Uterus (tissue), 4 donors: ENCODE data around the gene ARFGEF3. TPM values are rescaled to one million over a fixed set of nuclear protein-coding genes. Genes with fewer than 3 reads are reported as not detected.

Experiments used
- DNase-seq, 2 donors: peaks; one replicate each; pipeline ENCODE4 v3.0.0-alpha.2; 2019 to 2020
- H3K27ac ChIP-seq, 2 donors: fragments of 200-600 bp; sonication (generic); 1 replicate in 1 of 2; 2 replicates in 1 of 2; pipeline ENCODE4 v1.5.1; 2016 to 2018
- H3K27me3 ChIP-seq, 2 donors: fragments of 200-600 bp; sonication (generic); one replicate each; pipeline ENCODE4 v1.5.1; 2018 to 2019; ENCODE audit warnings: control low read depth in 1 of 2
- H3K36me3 ChIP-seq, 2 donors: fragments of 200-600 bp; sonication (generic); one replicate each; pipeline ENCODE4 v1.5.1; 2019; ENCODE audit warnings: control low read depth in 1 of 2
- H3K4me1 ChIP-seq, 2 donors: fragments of 200-600 bp; sonication (generic); one replicate each; pipeline ENCODE4 v1.5.1; 2018 to 2019; ENCODE audit warnings: control low read depth in 1 of 2
- H3K4me3 ChIP-seq, 2 donors: fragments of 200-600 bp; sonication (generic); 1 replicate in 1 of 2; 2 replicates in 1 of 2; pipeline ENCODE4 v1.5.1; 2018 to 2019; ENCODE audit warnings: mild to moderate bottlenecking in 1 of 2
- H3K9me3 ChIP-seq, 2 donors: fragments of 200-600 bp; sonication (generic); one replicate each; pipeline ENCODE4 v1.5.1; 2019; ENCODE audit warnings: control low read depth in 1 of 2
- CTCF ChIP-seq, 4 experiments: fragments of 200-600 bp in 2 of 4; fragments of 450-650 bp in 2 of 4; sonication (generic) in 2 of 4; IDR thresholded peaks; one replicate each; pipeline ENCODE4 v1.5.1; 2016 to 2019; ENCODE audit warnings: antibody characterized with exemption in 4 of 4, mild to moderate bottlenecking in 2 of 4, moderate library complexity in 1 of 4
- POLR2A ChIP-seq, 2 donors: fragments of 450-650 bp; IDR thresholded peaks; one replicate each; pipeline ENCODE4 v1.6.1; 2016; ENCODE audit warnings: antibody characterized with exemption in 2 of 2, mild to moderate bottlenecking in 1 of 2, moderate library complexity in 1 of 2
- intact Hi-C: fragments of 100-400 bp; cut with DNase I; formaldehyde crosslinking; loops from one replicate; pipeline ENCODE4 v1.15.1; 2023; ENCODE audit warnings: low total_unique reads
- total RNA-seq, 4 donors: library from RNA; depleted of rRNA in 3 of 4; stranded (reverse); fragments of >200 nt in 3 of 4; gene quantifications; one replicate each; pipeline versions ENCODE4 v1.1.0 to v1.2.4, GENCODE V29; 2014 to 2023
- donor health status: DM: yes; HTN: yes; CAD: no.

ARFGEF3 gene
- total RNA-seq, 4 donors from 2014 or later = 0.88 to 5.8 (median 2.4) TPM

GRCh38 chr6:138219398-138219797 is 57.7 kb downstream of the ARFGEF3 start:
- H3K27ac ChIP-seq = no peak overlapping the region
- DNase-seq = no peak
- TF ChIP-seq CTCF (IDR thresholded peaks at IDR 0.05) = no peak
- TF ChIP-seq POLR2A (IDR thresholded peaks at IDR 0.05) = no peak
- H3K4me1 ChIP-seq = no peaks in the 10 kb centered on the region
- no peak overlapping the region for H3K4me3 ChIP-seq
- no peaks in the 10 kb centered on the region for H3K9me3 ChIP-seq
- no peaks in the 10 kb centered on the region for H3K36me3 ChIP-seq
- H3K27me3 ChIP-seq = no peaks in the 10 kb centered on the region
- intact Hi-C loops = no loop called here

- no peak overlapping the region for H3K4me3 ChIP-seq
- TF ChIP-seq CTCF (IDR thresholded peaks at IDR 0.05) (no peak), POLR2A (IDR thresholded peaks at IDR 0.05) (no peak)
- H3K27me3 ChIP-seq = no peaks in the 10 kb centered on the region
- no peaks in the 10 kb centered on the region for H3K36me3 ChIP-seq
- H3K9me3 ChIP-seq = no peaks in the 10 kb centered on the region
- no peak for DNase-seq
- H3K4me1 ChIP-seq = no peaks in the 10 kb centered on the region
- intact Hi-C loops = no loop called here
- no peak overlapping the region for H3K27ac ChIP-seq
Observed at GRCh38 chr6:138219901-138220300, 58.2 kb downstream of the ARFGEF3 start.

- no peak for DNase-seq
- TF ChIP-seq POLR2A (IDR thresholded peaks at IDR 0.05) (no peak), CTCF (IDR thresholded peaks at IDR 0.05) (no peak)
- Histone ChIP-seq H3K4me1 (no peaks in the 10 kb centered on the region), H3K9me3 (no peaks in the 10 kb centered on the region), H3K4me3 (no peak overlapping the region), H3K36me3 (no peaks in the 10 kb centered on the region), H3K27me3 (no peaks in the 10 kb centered on the region), H3K27ac (no peak overlapping the region)
- intact Hi-C loops = no loop called here
Observed at GRCh38 chr6:138222901-138223546, 61.3 kb downstream of the ARFGEF3 start.

- intact Hi-C loops = no loop called here
- H3K4me3 ChIP-seq = no peak overlapping the region
- no peak overlapping the region for H3K27ac ChIP-seq
- no peaks in the 10 kb centered on the region for H3K27me3 ChIP-seq
- TF ChIP-seq POLR2A (IDR thresholded peaks at IDR 0.05) = no peak
- no peak for TF ChIP-seq CTCF (IDR thresholded peaks at IDR 0.05)
- H3K4me1 ChIP-seq = no peaks in the 10 kb centered on the region
- no peaks in the 10 kb centered on the region for H3K36me3 ChIP-seq
- no peak for DNase-seq
- H3K9me3 ChIP-seq = no peaks in the 10 kb centered on the region
Observed at GRCh38 chr6:138225953-138226352, 64.2 kb downstream of the ARFGEF3 start.

GRCh38 chr6:138226700-138227315 is 65.1 kb downstream of the ARFGEF3 start:
- H3K4me1 ChIP-seq = no peaks in the 10 kb centered on the region
- no peaks in the 10 kb centered on the region for H3K36me3 ChIP-seq
- intact Hi-C loops = no loop called here
- H3K4me3 ChIP-seq = no peak overlapping the region
- no peaks in the 10 kb centered on the region for H3K9me3 ChIP-seq
- no peaks in the 10 kb centered on the region for H3K27me3 ChIP-seq
- no peak for TF ChIP-seq POLR2A (IDR thresholded peaks at IDR 0.05)
- TF ChIP-seq CTCF (IDR thresholded peaks at IDR 0.05) = no peak
- H3K27ac ChIP-seq = no peak overlapping the region
- DNase-seq = no peak
